HepG2 (cell line): ENCODE measurements around the gene OR2F1. TPM values are rescaled to one million over a fixed set of nuclear protein-coding genes. Genes with fewer than 3 reads are reported as not detected.

ENCODE experiments used
- GMEB1 ChIP-seq: sonication (generic); formaldehyde crosslinking; IDR thresholded peaks from 2 replicates; pipeline ENCODE4 v1.5.1; 2020; ENCODE audit warnings: missing genetic modification reagents, mild to moderate bottlenecking, borderline replicate concordance
- KIAA2018 ChIP-seq: sonication (generic); formaldehyde crosslinking; IDR thresholded peaks from 2 replicates; pipeline ENCODE4 v1.5.0; 2020; ENCODE audit warnings: mild to moderate bottlenecking, missing genetic modification reagents, borderline replicate concordance
- MXD4 ChIP-seq: IDR thresholded peaks from 2 replicates; pipeline ENCODE4 v1.6.1; 2016; ENCODE audit warnings: mild to moderate bottlenecking, missing biosample characterization, missing genetic modification reagents
- NCOA2 ChIP-seq: sonication (generic); formaldehyde crosslinking; IDR thresholded peaks from 2 replicates; pipeline ENCODE4 v1.8.0; 2022; ENCODE audit warnings: inconsistent platforms
- PLSCR1 ChIP-seq: sonication (generic); formaldehyde crosslinking; IDR thresholded peaks from 2 replicates; pipeline ENCODE4 v1.5.0; 2020; ENCODE audit warnings: missing genetic modification reagents, mild to moderate bottlenecking, borderline replicate concordance
- POLR2A ChIP-seq, 2 experiments: IDR thresholded peaks; 2 replicates each; pipeline ENCODE4 v1.6.1; 2011; ENCODE audit warnings: low read depth in 2 of 2, low read length in 2 of 2, mild to moderate bottlenecking in 1 of 2, moderate library complexity in 1 of 2; ENCODE audit not compliant: insufficient read depth in 1 of 2
- SMAD1 ChIP-seq: sonication (generic); formaldehyde crosslinking; IDR thresholded peaks from 2 replicates; pipeline ENCODE4 v1.4.0; 2020; ENCODE audit warnings: missing genetic modification reagents, low read depth, mild to moderate bottlenecking, borderline replicate concordance
- ZBTB7A ChIP-seq: sonication (generic); formaldehyde crosslinking; IDR thresholded peaks from 2 replicates; pipeline ENCODE4 v1.8.0; 2022; ENCODE audit warnings: mild to moderate bottlenecking, missing genetic modification reagents
- ZBTB8A ChIP-seq: sonication (generic); formaldehyde crosslinking; IDR thresholded peaks from 2 replicates; pipeline ENCODE4 v1.4.0; 2020; ENCODE audit warnings: mild to moderate bottlenecking, low read depth, missing genetic modification reagents, borderline replicate concordance
- ZMYM3 ChIP-seq: sonication (generic); formaldehyde crosslinking; IDR thresholded peaks from 2 replicates; pipeline ENCODE4 v1.5.1; 2020; ENCODE audit warnings: mild to moderate bottlenecking, missing genetic modification reagents
- ZNF331 ChIP-seq: sonication (generic); formaldehyde crosslinking; IDR thresholded peaks from 2 replicates; pipeline ENCODE4 v1.4.0; 2020; ENCODE audit warnings: missing genetic modification reagents
- ZNF382 ChIP-seq: sonication (generic); formaldehyde crosslinking; IDR thresholded peaks from 2 replicates; pipeline ENCODE4 v1.5.0; 2020; ENCODE audit warnings: missing genetic modification reagents, mild to moderate bottlenecking, borderline replicate concordance
- ZNF460 ChIP-seq: sonication (generic); formaldehyde crosslinking; IDR thresholded peaks from 2 replicates; pipeline ENCODE4 v1.5.1; 2020; ENCODE audit warnings: missing genetic modification reagents, mild to moderate bottlenecking, borderline replicate concordance
- ZNF569 ChIP-seq: sonication (generic); formaldehyde crosslinking; IDR thresholded peaks from 2 replicates; pipeline ENCODE4 v1.5.0; 2020; ENCODE audit warnings: mild to moderate bottlenecking, missing genetic modification reagents, moderate library complexity, borderline replicate concordance
- ZNF781 ChIP-seq: sonication (generic); formaldehyde crosslinking; IDR thresholded peaks from 2 replicates; pipeline ENCODE4 v1.5.1; 2020; ENCODE audit warnings: borderline replicate concordance, mild to moderate bottlenecking, missing genetic modification reagents; ENCODE audit errors: not compliant biosample characterization
- polyA plus RNA-seq, 8 experiments: library from polyadenylated mRNA; depleted of rRNA in 3 of 8; stranded (reverse) in 7 of 8; unstranded in 1 of 8; fragments of >200 nt; fragmentation: Illumina TruSeq in 4 of 8; extraction: Trizol in 4 of 8; gene quantifications; 2 replicates each; pipeline versions ENCODE4 v1.2.1 to v1.2.3, GENCODE V29; 2011 to 2016; ENCODE audit warnings: low read depth in 4 of 8, missing spikeins in 1 of 8, mixed read lengths in 1 of 8; ENCODE audit not compliant: insufficient read depth in 1 of 8
- total RNA-seq, 5 experiments: library from RNA; depleted of rRNA; stranded (reverse); fragments of >200 nt; fragmentation: Illumina TruSeq; extraction: Trizol; gene quantifications; 2 replicates each; pipeline ENCODE4 v1.2.3, GENCODE V29; 2016; ENCODE audit warnings: low read depth in 1 of 5
- TF ChIP-seq, protein P1 (sequence below): IDR thresholded peaks from 2 replicates; pipeline ENCODE4 v1.6.1; 2012; ENCODE audit warnings: low read length, improper control_type of control experiment

The OR2F1 gene
- total and polyA plus RNA-seq, 2 of the 13 experiments (the other 11 are each of a cell fraction or from before 2014, with no cell fraction given): 0.36 to 1.5 TPM

DNA sequence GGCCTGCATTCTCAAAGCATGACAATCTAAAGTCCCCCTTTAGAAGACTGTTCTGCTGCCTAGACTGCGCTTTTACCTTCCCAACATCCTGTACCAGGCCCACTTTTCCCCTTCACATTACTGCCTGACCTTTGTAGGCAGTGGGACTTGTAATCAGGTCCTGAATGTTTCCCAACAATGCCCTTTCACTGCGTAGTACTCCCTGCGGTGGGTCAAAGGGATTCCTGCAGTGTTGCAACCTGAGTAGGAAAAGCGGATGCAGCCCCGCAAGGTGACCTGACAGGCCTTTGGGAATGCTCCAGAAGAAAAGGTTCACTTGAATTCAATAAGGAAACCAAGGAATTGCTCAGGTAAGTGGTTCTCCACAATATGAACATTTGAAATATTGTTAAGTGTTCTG, 47.7 kb upstream of the OR2F1 start (continued):
- no peak for TF ChIP-seq ZNF781 (CRISPR knock-in tag)
- TF ChIP-seq MXD4 (CRISPR knock-in tag): no peak
- TF ChIP-seq ZBTB8A (CRISPR knock-in tag): no peak
- TF ChIP-seq ZNF382 (CRISPR knock-in tag): no peak
- peak in 1 of 2 experiments; percentile 31; a peak in 1 of 4 replicates for TF ChIP-seq POLR2A (IDR thresholded peaks at IDR 0.05; ENCODE audit: insufficient read depth in 1 of 2, low read depth in 2 of 2, low read length in 2 of 2)
- peak; percentile 93 for TF ChIP-seq ZNF331 (CRISPR knock-in tag)
- peak; percentile 94 for TF ChIP-seq NCOA2 (CRISPR knock-in tag)
- 0 out of 2 replicates have a peak, but pooled peaks have one; percentile 25 for TF ChIP-seq GMEB1 (CRISPR knock-in tag)
- no peak for TF ChIP-seq KIAA2018 (CRISPR knock-in tag)
- peak; percentile 90 for TF ChIP-seq ZMYM3 (CRISPR knock-in tag)
- peak; percentile 60; the same call in 1 of the 2 replicates for TF ChIP-seq ZBTB7A
- no peak for TF ChIP-seq ZNF569
- no peak for TF ChIP-seq PLSCR1
- TF ChIP-seq SMAD1: no peak
- TF ChIP-seq, protein P1, sequence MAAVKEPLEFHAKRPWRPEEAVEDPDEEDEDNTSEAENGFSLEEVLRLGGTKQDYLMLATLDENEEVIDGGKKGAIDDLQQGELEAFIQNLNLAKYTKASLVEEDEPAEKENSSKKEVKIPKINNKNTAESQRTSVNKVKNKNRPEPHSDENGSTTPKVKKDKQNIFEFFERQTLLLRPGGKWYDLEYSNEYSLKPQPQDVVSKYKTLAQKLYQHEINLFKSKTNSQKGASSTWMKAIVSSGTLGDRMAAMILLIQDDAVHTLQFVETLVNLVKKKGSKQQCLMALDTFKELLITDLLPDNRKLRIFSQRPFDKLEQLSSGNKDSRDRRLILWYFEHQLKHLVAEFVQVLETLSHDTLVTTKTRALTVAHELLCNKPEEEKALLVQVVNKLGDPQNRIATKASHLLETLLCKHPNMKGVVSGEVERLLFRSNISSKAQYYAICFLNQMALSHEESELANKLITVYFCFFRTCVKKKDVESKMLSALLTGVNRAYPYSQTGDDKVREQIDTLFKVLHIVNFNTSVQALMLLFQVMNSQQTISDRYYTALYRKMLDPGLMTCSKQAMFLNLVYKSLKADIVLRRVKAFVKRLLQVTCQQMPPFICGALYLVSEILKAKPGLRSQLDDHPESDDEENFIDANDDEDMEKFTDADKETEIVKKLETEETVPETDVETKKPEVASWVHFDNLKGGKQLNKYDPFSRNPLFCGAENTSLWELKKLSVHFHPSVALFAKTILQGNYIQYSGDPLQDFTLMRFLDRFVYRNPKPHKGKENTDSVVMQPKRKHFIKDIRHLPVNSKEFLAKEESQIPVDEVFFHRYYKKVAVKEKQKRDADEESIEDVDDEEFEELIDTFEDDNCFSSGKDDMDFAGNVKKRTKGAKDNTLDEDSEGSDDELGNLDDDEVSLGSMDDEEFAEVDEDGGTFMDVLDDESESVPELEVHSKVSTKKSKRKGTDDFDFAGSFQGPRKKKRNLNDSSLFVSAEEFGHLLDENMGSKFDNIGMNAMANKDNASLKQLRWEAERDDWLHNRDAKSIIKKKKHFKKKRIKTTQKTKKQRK: no peak
- peak; percentile 44; the same call in 1 of the 2 replicates for TF ChIP-seq ZNF460 (CRISPR knock-in tag)
